Fibroblast of skin of back (primary cell): ENCODE results near the gene RPS6KA6.
"Not testable (repeated sequence)": the region's sequence is repeated elsewhere in the genome, so short reads cannot be mapped to it uniquely, and the experiment has no call there.

Source experiments
- DNase-seq: peaks from one replicate; pipeline ENCODE4 v3.0.0-alpha.2; 2013

Gene RPS6KA6

GRCh38 chrX:84162401-84162800, 25.6 kb downstream of the RPS6KA6 start:
- no peak for DNase-seq

GRCh38 chrX:84161641-84162040, 26.4 kb downstream of the RPS6KA6 start:
- no peak for DNase-seq

GRCh38 chrX:84160736-84161135, 27.3 kb downstream of the RPS6KA6 start:
- DNase-seq: no peak

- DNase-seq: no peak
Measured at GRCh38 chrX:84156821-84157220, 31.2 kb downstream of the RPS6KA6 start.

GRCh38 chrX:84155938-84156337, 32.1 kb downstream of the RPS6KA6 start:
- DNase-seq: no peak

DNA sequence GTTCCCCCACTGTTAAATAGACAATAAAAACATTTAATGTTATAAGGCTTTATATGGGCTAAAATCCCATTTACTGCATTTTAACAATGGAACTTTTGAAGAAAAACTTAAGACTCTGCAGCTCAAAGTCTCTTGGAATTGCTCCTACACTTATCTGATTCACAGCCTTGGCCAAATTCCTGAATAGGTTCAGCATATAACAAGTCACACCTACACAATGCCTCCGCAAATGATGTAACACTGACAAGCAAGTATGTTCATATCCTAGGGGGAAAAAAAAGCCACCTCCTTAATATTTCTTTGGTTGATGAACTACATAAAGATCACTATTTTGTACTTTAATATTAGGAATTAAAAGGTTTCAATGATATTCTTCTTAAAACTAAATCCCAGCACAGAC, 34.5 kb downstream of the RPS6KA6 start:
- DNase-seq: no peak

DNA sequence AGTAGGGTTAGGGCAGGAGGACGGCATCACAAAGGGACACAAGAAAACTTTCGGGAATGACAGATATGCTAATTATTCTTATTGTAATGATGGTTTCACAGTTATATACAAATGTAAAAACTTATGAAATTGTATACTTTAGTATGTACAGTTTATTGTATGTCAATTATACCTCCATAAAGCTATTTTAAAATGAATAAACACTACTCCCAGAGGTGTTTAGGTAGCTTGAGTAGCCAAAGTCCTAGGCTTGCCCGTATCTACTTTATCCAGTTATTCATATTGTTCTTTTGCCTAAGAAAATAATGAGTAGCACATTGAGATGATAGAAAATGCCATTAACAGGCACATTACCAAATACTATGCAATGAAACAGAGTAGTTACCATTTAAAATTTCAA, 43.0 kb downstream of the RPS6KA6 start:
- no peak for DNase-seq

- DNase-seq: peak; percentile 15
Measured at GRCh38 chrX:84144281-84144680, 43.7 kb downstream of the RPS6KA6 start.

DNA sequence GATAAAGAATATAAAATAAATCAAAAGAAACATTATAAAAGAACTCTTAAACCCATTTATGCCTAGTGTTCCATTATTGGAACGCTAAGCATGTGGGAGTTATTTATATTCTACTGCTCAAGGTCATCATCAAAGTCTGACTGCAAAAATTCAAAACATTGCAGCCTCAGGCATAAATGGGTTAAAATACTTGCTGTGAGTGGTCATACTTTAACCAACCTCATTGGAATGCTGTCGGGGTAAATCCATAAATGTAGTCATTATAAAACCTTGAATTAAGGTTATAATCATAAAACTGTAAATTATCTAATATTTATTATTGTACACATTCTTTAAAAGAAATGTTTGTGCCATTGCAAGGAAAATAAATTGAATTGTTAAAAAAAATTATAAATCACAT, 55.0 kb downstream of the RPS6KA6 start:
- DNase-seq: peak; percentile 30

GRCh38 chrX:84123585-84123984, 64.4 kb downstream of the RPS6KA6 start:
- no peak for DNase-seq

DNA sequence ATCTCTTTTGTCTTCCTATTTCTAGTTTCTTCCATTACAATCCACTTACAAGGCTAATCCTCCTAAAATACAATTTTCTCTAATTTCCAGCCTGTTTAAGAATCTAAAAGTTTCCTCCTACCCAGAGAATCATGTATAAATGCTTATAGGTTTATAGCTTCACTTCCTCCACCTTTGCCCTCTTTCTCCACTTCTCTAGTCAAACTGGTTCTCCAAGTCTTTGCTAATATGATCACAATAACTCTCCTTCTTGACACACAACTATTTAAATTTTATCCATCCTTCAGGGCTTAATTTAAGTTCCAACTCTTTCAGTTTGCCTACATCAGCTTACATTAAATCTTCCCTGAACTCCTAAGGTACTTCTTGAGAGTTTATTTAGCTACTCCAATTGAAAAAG, 69.2 kb downstream of the RPS6KA6 start:
- DNase-seq: no peak

DNA sequence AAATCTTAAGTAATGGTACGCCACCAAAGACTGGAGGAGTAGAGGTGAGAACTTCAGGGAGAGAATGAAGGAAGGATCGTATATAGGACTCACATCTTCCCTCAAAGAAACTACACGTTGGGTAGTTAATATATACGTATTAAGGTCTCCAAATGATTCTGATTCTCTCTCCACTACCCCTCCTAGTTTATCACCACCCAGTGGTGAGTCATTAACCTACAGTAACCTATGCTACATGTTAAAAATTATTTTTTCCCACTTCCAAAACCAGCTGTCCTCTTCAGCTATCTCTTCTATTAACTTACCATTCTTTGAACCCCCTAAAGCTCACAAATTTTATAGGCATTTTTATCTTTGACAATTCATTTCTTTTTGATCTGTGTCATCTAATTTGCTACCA, 69.7 kb downstream of the RPS6KA6 start:
- no peak for DNase-seq

GRCh38 chrX:84108584-84108983, 79.4 kb downstream of the RPS6KA6 start:
- no peak for DNase-seq

DNA sequence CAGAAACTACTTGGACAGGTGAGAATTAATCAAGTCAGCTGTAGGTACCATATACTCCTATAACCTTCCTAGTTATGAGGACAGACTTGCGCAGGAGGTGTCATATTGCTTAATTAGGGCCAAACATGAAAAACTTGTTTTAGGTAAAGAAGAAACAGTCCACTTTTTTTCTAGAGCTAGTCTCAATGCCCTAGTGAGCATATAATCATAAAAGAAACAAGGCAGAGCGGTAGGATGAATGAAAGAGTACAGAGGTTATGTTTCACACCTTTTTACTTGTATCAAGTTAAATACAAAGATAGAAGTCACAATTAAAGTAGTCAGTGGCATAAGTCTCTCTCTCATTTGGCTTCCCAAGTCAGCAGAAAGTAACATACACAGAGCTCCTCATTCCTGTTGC, 88.9 kb downstream of the RPS6KA6 start:
- no peak for DNase-seq

DNA sequence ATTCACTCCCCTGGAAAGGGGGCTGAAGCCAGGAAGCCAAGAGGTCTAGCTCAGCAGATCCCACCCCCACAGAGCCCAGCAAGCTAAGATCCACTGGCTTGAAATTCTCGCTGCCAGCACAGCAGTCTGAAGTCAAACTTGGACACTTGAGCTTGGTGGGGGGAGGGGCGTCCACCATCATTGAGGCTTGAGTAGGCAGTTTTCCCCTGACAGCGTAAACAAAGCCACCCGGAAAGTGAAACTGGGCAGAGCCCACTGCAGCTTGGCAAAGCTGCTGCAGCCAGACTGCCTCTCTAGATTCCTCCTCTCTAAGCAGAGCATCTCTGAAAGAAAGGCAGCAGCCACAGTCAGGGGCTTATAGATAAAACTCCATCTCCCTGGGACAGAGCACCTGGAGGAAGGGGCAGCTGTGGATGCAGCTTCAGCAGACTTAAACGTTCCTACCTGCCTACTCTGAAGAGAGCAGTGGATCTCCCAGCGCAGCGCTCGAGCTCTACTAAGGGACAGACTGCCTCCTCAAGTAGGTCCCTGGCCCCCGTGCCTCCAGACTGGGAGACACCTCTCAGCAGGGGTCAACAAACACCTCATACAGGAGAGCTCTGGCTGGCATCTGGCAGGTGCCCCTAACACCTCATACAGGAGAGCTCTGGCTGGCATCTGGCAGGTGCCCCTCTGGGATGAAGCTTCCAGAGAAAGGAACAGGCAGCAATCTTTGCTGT, 108.4 kb downstream of the RPS6KA6 start:
- DNase-seq: not testable (repeated sequence)

- DNase-seq: no peak
Measured at GRCh38 chrX:84078991-84079390, 109.0 kb downstream of the RPS6KA6 start.

- DNase-seq: no peak
Measured at GRCh38 chrX:84064814-84065213, 123.2 kb downstream of the RPS6KA6 start.

GRCh38 chrX:84064164-84064563, 123.8 kb downstream of the RPS6KA6 start:
- DNase-seq: no peak

DNA sequence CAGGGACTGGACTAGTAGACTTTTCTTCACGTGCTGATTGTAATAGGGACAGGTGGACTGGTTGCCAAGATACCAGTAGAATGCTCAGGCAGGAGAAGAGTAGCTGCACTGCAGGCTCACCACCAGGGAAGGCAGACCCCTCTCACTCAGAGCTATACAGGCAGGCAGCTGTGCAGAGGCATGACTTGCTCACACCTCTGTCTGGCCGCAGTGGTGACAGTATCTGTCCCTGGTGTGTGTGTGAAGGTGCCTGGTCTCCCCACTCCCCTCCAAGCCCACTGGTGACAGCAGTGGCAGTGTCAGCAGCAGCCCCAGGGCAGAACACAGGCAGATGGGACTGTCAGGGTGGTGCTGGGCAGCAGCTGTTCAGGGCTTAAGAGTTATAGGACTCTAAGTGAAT, 140.7 kb downstream of the RPS6KA6 start:
- DNase-seq: no peak

- DNase-seq: peak; percentile 14
Measured at GRCh38 chrX:84046403-84046984, 141.5 kb downstream of the RPS6KA6 start.

- no peak for DNase-seq
Measured at GRCh38 chrX:84044051-84044450, 143.9 kb downstream of the RPS6KA6 start.
